Measurements from ENCODE around the gene PTEN.

PTEN gene

GRCh38 chr10:87925570-87925969, 62.1 kb downstream of the PTEN start:
- DNase-seq: peak; percentile 76

GRCh38 chr10:87927091-87927490, 63.7 kb downstream of the PTEN start:
- DNase-seq: no peak

GRCh38 chr10:87928996-87929395, 65.6 kb downstream of the PTEN start:
- DNase-seq: no peak

GRCh38 chr10:87930141-87930540, 66.7 kb downstream of the PTEN start:
- no peak for DNase-seq

- DNase-seq: no peak
Measured at GRCh38 chr10:87930934-87931835, 67.8 kb downstream of the PTEN start.

- no peak for DNase-seq
Measured at GRCh38 chr10:87931836-87932230, 68.4 kb downstream of the PTEN start.

- no peak for DNase-seq
Measured at GRCh38 chr10:87935290-87936141, 72.1 kb downstream of the PTEN start.

- no peak for DNase-seq
Measured at GRCh38 chr10:87940210-87940609, 76.8 kb downstream of the PTEN start.

- DNase-seq: no peak
Measured at GRCh38 chr10:87942884-87943527, 79.6 kb downstream of the PTEN start.

GRCh38 chr10:87945984-87946383, 82.6 kb downstream of the PTEN start:
- DNase-seq: no peak

GRCh38 chr10:87952612-87953011, 89.2 kb downstream of the PTEN start:
- DNase-seq: no peak

- no peak for DNase-seq
Measured at GRCh38 chr10:87956055-87956454, 92.6 kb downstream of the PTEN start.

- no peak for DNase-seq
Measured at GRCh38 chr10:87957702-87958101, 94.3 kb downstream of the PTEN start.

- no peak for DNase-seq
Measured at GRCh38 chr10:87960230-87960629, 96.8 kb downstream of the PTEN start.

GRCh38 chr10:87961314-87961713, 97.9 kb downstream of the PTEN start:
- no peak for DNase-seq

- DNase-seq: no peak
Measured at GRCh38 chr10:87966459-87966858, 103.0 kb downstream of the PTEN start.

- DNase-seq: no peak
Measured at GRCh38 chr10:87973635-87974034, 110.2 kb downstream of the PTEN start.

- DNase-seq: no peak
Measured at GRCh38 chr10:87974130-87974529, 110.7 kb downstream of the PTEN start.

GRCh38 chr10:87974769-87975168, 111.3 kb downstream of the PTEN start:
- no peak for DNase-seq

GRCh38 chr10:87976101-87976743, 112.8 kb downstream of the PTEN start:
- DNase-seq: no peak

- no peak for DNase-seq
Measured at GRCh38 chr10:87978166-87978565, 114.7 kb downstream of the PTEN start.

- no peak for DNase-seq
Measured at GRCh38 chr10:87979847-87980246, 116.4 kb downstream of the PTEN start.

GRCh38 chr10:87983716-87984115, 120.3 kb downstream of the PTEN start:
- no peak for DNase-seq

Measured in NCI-H1092 treated with DMSO at 0.1 percent for 48 hours (cell line).